ENCODE data around the gene KCNT1.

GRCh38 chr9:135724186-135724787 lies 22.3 kb downstream of the KCNT1 start:
- TF ChIP-seq CTCF (IDR thresholded peaks at IDR 0.05) (no peak), POLR2A (IDR thresholded peaks at IDR 0.05) (no peak)
